ENCODE data around the gene ABHD3. TPM values are rescaled to one million over a fixed set of nuclear protein-coding genes. Genes with fewer than 3 reads are reported as not detected.
"Not testable (repeated sequence)": the region's sequence is repeated elsewhere in the genome, so short reads cannot be mapped to it uniquely, and the experiment has no call there.

The ABHD3 gene
- total RNA-seq, 1 donor from 2014 or later: 7.0 TPM

GRCh38 chr18:21703241-21703820 is 1.2 kb downstream of the ABHD3 start:
- no peak for DNase-seq

GRCh38 chr18:21702602-21703001 is 2.0 kb downstream of the ABHD3 start:
- peak; percentile 4 for DNase-seq

DNA sequence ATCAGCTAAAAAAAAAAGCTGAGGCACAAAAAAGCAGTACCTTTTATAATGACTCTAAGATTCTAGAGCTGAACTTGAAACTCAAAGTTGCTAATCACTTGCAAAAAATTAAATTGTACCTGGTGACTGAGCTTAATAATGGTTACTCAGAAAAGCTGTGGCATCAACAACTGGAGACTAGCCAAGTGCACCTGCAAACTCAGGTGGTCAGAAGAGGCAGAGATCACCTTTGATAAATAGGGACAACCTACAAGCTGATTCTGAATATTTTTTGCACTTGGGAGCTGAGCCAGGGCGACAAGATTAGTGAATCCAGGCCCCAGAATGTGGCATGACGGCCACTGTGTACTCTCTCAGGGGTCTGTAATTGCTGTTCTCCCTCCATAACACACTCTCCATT is 3.0 kb downstream of the ABHD3 start:
- DNase-seq: no peak

- DNase-seq: no peak
These were observed 4.0 kb downstream of the ABHD3 start for GRCh38 chr18:21700528-21701075.

DNA sequence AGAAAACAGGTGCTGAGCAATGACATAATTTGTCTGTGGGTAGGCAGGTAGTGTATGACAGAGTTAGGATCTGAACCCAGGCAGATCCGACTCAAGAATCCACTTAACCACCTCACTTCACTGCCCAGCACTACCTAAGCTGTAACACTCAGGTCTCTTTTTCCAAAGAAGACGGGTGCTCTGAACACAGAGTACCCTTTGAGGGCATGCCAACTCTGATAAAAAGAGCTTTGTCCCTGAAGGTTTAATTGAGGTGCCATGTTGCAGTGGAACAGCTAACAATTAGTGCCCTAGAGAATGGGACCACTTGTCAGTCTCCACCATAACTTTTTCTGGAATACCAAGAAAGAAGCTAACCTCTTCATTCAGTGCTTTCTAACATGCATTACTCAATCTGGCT is 11.3 kb downstream of the ABHD3 start:
- no peak for DNase-seq

- no peak for DNase-seq
These were observed 14.8 kb downstream of the ABHD3 start for GRCh38 chr18:21689736-21690135.

DNA sequence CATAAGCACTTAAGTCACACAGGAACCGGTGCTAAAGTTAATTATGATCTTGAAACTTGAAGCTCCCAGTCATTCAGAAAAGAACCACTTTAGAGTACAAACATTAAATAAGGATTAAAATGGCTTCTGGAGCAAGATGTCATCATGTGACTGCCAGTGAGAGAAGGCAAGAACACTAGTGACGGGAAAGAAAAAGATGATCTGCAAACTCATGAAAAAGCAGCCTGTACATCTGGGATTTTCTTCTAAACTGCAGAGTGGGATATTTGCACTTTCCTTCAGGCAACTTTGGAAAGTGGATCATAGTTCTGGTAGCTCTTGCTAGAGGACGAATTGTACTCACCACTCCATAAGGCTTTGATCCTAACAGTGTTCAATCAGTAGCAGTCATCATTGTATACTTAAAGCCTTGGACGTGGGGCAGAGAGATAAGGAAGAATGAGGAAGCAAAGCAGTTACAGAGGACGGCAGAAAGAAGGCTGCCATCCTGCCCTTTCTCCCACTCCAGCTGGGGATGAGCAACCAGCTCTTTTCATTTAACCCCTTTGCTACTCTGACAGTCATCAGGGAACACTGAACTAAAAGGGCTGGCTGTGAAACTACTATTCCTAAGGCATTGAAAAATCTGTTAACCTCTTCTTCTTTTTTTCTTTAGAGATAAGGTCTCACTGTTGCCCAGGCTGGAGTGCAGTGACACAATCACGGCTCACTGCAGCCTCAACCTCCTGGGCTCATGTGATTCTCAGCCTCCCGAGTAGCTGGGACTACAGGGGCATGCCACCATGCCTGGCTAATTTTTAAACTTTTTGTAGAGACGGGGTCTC is 18.1 kb downstream of the ABHD3 start:
- no peak for DNase-seq

- not testable (repeated sequence) for DNase-seq
These were observed 19.0 kb downstream of the ABHD3 start for GRCh38 chr18:21685556-21685981.

GRCh38 chr18:21684731-21685130 is 19.8 kb downstream of the ABHD3 start:
- DNase-seq: no peak

GRCh38 chr18:21682371-21683051 is 22.1 kb downstream of the ABHD3 start:
- DNase-seq: peak; percentile 51

DNA sequence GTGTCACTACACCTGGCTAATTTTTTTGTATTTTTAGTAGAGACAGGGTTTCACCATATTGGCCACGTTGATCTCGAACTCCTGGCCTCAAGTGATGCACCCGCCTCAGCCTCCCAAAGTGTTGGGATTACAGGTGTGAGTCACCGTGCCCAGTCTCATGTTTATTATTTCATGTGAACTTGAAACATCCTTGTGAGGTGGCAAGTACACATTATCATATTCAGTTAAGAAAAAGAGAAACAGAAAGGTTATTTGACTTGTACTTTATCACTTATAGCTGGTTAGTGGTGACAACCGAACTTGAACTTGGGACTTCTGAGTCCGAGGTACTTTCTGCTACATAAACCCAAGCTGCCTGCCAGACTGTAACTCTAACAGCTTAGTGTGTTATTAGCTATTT is 24.4 kb downstream of the ABHD3 start:
- no peak for DNase-seq

DNA sequence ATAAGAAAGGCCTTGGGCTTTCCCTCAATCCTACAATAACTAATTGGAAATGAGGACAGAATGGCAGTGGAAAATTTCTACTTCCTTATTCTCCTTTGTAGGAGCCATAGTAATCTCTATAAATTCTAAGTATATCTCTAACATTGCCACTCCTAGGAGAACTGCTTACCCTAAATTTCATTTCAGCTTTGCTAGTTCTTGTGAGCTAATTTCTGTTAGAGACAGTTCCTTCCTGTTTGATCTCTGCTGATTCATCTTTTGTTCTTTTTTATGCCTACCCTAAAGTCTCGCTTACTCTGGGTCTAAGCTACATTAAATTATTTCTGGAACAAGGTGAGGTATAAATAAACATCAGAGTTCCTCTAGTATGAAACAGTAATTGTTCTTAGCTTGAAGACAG is 25.7 kb downstream of the ABHD3 start:
- peak; percentile 24 for DNase-seq

DNA sequence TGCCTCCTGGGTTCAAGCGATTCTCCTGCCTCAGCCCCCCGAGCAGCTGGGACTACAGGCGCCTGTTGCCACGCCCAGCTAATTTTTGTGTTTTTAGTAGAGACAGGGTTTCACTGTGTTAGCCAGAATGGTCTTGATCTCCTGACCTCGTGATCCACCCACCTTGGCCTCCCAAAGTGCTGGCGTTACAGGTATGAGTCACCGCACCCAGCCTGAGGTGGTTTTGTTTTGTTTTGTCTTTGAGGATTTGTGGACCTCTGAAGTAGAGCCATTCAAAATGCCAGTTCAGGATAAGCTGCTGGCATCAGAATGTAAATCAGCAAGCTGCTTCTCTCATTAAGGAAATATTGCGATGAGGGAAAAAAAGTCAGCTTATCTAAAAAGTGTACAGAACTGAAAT is 29.2 kb downstream of the ABHD3 start:
- DNase-seq: not testable (repeated sequence)

GRCh38 chr18:21672521-21673267 is 31.9 kb downstream of the ABHD3 start:
- DNase-seq: peak; percentile 29

- peak; percentile 38 for DNase-seq
These were observed 34.8 kb downstream of the ABHD3 start for GRCh38 chr18:21669736-21670285.

GRCh38 chr18:21664069-21664468 is 40.5 kb downstream of the ABHD3 start:
- no peak for DNase-seq

GRCh38 chr18:21663578-21663977 is 41.0 kb downstream of the ABHD3 start:
- DNase-seq: no peak

- no peak for DNase-seq
These were observed 42.0 kb downstream of the ABHD3 start for GRCh38 chr18:21662581-21662980.

DNA sequence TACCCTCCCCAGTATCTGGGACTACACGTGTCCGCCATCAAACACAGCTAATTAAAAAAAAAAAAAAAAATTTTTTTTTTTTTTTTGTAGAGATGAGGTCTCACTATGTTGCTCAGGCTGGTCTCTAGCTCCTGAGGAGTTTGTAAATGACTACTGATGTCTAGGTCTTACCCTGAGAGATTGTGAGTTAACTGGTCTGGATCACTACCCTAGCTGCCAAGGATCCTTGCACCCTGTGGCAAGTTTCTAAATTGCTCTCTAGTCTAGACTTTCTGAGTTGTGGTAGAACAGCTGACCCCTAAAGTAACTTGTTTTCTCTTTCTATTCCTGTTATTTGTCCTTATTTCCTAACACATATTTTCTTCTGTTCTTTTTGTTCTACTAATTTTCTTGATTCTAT is 44.5 kb downstream of the ABHD3 start:
- DNase-seq: no peak

DNA sequence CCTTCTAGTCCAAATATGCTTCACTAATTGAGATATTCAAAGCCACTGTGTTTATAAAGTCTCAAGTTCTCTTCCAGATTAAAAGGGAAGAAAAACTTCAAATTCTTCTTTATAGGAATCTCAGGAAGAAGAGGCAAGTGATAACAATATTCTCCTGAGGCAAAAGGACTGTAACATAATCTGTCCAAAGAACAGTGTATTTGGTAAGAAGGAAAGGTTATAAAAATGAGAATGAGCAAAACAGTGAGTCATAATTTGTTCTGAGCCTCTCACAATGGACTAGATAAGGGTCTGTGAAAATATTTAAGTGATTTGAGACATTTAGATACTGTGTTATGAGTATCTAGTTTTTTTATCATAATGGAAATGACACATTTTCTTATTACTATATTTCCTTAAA is 48.2 kb downstream of the ABHD3 start:
- DNase-seq: peak; percentile 39

- DNase-seq: no peak
These were observed 51.2 kb downstream of the ABHD3 start for GRCh38 chr18:21653361-21653760.

GRCh38 chr18:21652073-21652472 is 52.5 kb downstream of the ABHD3 start:
- DNase-seq: no peak

All from dermis blood vessel endothelial cell (primary cell).